GM12872 (cell line): Measurements from ENCODE around the gene PPP4R2.

Source experiments
- TF ChIP-seq, protein P1 (sequence below): IDR thresholded peaks from 3 replicates; pipeline ENCODE4 v1.5.1; 2011; ENCODE audit warnings: low read depth, mild to moderate bottlenecking, low read length, moderate library complexity; ENCODE audit not compliant: insufficient read depth

PPP4R2 gene

DNA sequence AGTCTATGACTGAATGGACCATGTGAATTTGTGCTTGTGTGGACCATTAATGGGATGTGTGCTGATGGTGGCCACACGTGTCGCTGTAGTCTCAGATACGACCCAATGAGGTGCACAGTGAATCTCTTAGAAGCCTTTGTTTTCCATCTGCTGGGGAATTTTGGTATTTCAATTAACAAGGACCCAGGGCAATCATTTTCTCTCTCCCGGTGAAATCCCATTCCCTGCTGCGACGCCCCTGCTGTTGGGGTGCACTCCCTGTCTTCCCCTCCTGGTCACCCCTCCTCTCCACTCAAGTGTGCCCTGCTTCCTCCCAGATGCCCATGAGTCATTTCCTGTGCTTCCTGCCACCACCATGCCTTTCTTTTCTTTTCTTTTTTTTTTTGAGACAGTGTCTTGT lies 97.5 kb downstream of the PPP4R2 start:
- TF ChIP-seq, protein P1, sequence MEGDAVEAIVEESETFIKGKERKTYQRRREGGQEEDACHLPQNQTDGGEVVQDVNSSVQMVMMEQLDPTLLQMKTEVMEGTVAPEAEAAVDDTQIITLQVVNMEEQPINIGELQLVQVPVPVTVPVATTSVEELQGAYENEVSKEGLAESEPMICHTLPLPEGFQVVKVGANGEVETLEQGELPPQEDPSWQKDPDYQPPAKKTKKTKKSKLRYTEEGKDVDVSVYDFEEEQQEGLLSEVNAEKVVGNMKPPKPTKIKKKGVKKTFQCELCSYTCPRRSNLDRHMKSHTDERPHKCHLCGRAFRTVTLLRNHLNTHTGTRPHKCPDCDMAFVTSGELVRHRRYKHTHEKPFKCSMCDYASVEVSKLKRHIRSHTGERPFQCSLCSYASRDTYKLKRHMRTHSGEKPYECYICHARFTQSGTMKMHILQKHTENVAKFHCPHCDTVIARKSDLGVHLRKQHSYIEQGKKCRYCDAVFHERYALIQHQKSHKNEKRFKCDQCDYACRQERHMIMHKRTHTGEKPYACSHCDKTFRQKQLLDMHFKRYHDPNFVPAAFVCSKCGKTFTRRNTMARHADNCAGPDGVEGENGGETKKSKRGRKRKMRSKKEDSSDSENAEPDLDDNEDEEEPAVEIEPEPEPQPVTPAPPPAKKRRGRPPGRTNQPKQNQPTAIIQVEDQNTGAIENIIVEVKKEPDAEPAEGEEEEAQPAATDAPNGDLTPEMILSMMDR, result no peak

DNA sequence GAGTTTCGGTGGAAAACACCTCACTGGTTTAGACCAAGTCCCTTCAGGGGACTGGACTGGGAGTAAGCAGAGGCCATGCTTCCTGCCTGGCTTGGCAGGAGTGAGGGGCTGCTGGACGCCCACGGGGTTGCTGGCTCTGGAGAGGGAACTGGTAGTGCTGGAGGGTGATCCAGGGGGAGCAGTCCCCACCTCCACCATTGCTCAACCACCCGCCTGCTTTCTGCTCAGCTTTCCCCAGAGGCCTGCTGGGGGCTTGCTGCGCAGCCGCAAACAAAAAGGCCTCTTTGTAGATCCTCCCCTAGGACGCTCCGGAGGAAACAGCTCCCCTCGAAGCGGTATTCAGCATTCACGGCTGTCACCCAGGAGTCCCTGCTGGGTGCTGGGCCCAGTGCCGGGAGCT lies 98.3 kb downstream of the PPP4R2 start:
- TF ChIP-seq, protein P1, result no peak

GRCh38 chr3:73096169-73096568 lies 99.6 kb downstream of the PPP4R2 start:
- TF ChIP-seq, protein P1, result no peak

DNA sequence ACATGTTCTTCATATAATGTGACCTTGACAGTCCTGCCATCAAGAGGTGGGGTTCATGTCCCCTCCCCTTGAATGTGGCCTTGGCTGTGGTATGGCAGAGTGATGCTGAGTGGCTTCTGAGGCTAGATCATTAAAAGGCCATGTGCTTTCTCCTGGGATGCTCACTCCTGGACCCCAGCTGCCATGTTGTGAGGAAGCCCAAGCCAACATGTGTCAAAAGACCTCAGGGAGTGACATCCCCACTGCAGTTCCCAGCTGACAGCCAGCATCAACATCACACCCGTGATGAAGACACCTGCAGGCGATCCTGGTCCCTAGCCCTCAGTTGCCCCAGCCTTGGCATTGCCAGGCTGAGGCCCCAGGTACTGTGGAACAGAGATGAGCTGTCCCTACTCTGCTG lies 101.4 kb downstream of the PPP4R2 start:
- TF ChIP-seq, protein P1, result no peak

- TF ChIP-seq, protein P1, result no peak
Measured at GRCh38 chr3:73098873-73099272, 102.3 kb downstream of the PPP4R2 start.

DNA sequence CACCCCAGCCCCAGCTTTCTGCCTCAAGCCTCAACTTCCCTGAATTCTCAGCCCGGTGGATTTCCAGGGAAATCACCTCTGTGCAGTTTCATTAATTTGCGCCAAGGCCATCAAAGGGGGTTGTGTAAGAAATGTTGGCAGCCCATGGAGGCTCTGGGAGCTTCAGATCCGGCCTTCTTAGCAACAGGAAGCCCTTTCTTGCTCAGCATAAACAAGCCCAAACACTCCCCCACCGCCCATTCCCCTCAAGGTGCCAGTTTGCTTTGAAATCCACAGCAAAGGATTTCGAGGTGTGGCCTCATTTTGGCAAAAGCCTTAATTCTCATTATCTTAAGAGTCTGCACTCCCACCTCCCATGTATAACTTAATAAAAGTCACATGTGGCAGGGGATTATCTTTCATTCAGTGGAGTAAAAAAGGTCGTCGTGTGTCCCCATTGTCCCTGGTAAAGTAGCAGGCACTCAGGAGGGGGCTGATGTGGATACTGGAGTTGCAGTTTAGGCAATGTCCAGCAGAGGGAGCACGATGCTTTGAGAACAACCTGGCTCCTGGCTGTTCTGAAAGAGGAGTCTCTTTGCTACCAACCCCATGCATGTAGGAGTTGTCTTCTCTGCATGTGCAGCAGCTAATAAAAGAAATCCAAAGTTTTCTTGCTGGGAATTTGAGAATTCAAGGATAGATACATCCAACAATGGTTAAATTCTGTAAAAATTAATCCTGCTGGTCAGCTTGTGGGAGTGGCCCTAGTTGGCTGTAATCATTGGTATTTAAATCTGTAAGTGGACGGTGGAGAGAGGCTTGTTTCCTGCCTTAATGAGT lies 104.3 kb downstream of the PPP4R2 start:
- TF ChIP-seq, protein P1, result peak; percentile 92

- TF ChIP-seq, protein P1, result no peak
Measured at GRCh38 chr3:73101881-73102280, 105.3 kb downstream of the PPP4R2 start.
